Left kidney (tissue), 2 donors: ENCODE data around the gene CUL9. TPM values are rescaled to one million over a fixed set of nuclear protein-coding genes. Genes with fewer than 3 reads are reported as not detected.

Experiments used
- DNase-seq: peaks from one replicate; pipeline ENCODE4 v3.0.0-alpha.2; 2013
- polyA plus RNA-seq: library from polyadenylated mRNA; unstranded; fragments of 120-200 nt; gene quantifications from one replicate; pipeline ENCODE4 v1.2.1, GENCODE V29; 2013; ENCODE audit not compliant: insufficient read length

The CUL9 gene
- polyA plus RNA-seq, 1 donor = 44.3 TPM

- no peak for DNase-seq
Measured at GRCh38 chr6:43273707-43274106, 91.7 kb downstream of the CUL9 start.

Other genes starting within 250 kb of the CUL9 start
- 2.1 TPM for gene GNMT, start 221.4 kb upstream of the CUL9 start, polyA plus RNA-seq
- gene PEX6, start 203.0 kb upstream of the CUL9 start, polyA plus RNA-seq = 18.2 TPM
- gene PPP2R5D, start 197.6 kb upstream of the CUL9 start, polyA plus RNA-seq = 72.5 TPM
- 76.7 TPM for gene MEA1, start 168.2 kb upstream of the CUL9 start, polyA plus RNA-seq
- 85.4 TPM for gene KLHDC3, start 167.9 kb upstream of the CUL9 start, polyA plus RNA-seq
- 63.6 TPM for gene RRP36, start 160.6 kb upstream of the CUL9 start, polyA plus RNA-seq
- gene CUL7, start 128.3 kb upstream of the CUL9 start, polyA plus RNA-seq = 49.7 TPM
- 53.2 TPM for gene MRPL2, start 122.8 kb upstream of the CUL9 start, polyA plus RNA-seq
- gene KLC4, start 122.6 kb upstream of the CUL9 start, polyA plus RNA-seq = 72.4 TPM
- 213 TPM for gene PTK7, start 105.9 kb upstream of the CUL9 start, polyA plus RNA-seq
- gene SRF, start 10.9 kb upstream of the CUL9 start, polyA plus RNA-seq = 28.2 TPM
- 44.3 TPM for gene DNPH1, start 47.3 kb downstream of the CUL9 start, polyA plus RNA-seq
- 0.37 TPM for gene TTBK1, start 61.3 kb downstream of the CUL9 start, polyA plus RNA-seq
- gene SLC22A7, start 116.1 kb downstream of the CUL9 start, polyA plus RNA-seq = 1.2 TPM
- gene CRIP3, start 126.6 kb downstream of the CUL9 start, polyA plus RNA-seq = 7.3 TPM
- gene ZNF318, start 187.5 kb downstream of the CUL9 start, polyA plus RNA-seq = 38.1 TPM
- 28.9 TPM for gene ABCC10, start 245.3 kb downstream of the CUL9 start, polyA plus RNA-seq